Kidney epithelial cell (primary cell): Measurements from ENCODE around the gene PTPRD. TPM values are rescaled to one million over a fixed set of nuclear protein-coding genes. Genes with fewer than 3 reads are reported as not detected.

ENCODE experiments used
- DNase-seq: peaks from one replicate; pipeline ENCODE4 v3.0.0-alpha.2; 2010; ENCODE audit warnings: low read depth
- H3K27me3 ChIP-seq: 2 replicates; pipeline ENCODE4 v1.6.0; 2011; ENCODE audit warnings: low read length; ENCODE audit not compliant: control insufficient read depth, insufficient read depth
- H3K36me3 ChIP-seq: 2 replicates; pipeline ENCODE4 v1.5.1; 2011; ENCODE audit warnings: low read length; ENCODE audit not compliant: control insufficient read depth, insufficient read depth
- H3K4me3 ChIP-seq: 2 replicates; pipeline ENCODE4 v1.5.1; 2011; ENCODE audit warnings: low read depth, mild to moderate bottlenecking, control low read depth, low read length
- total RNA-seq: library from RNA; depleted of rRNA; stranded (reverse); fragments of >200 nt; gene quantifications from 2 replicates; pipeline ENCODE4 v1.2.3, GENCODE V29; 2015
- TF ChIP-seq, protein P1 (sequence below): IDR thresholded peaks from 2 replicates; pipeline ENCODE4 v1.5.1; 2011; ENCODE audit warnings: mild to moderate bottlenecking, moderate library complexity, low read length, control low read depth, inconsistent platforms; ENCODE audit not compliant: insufficient read depth, poor library complexity, severe bottlenecking

Gene PTPRD
- total RNA-seq, 1 donor from 2014 or later, result 18.8 TPM

DNA sequence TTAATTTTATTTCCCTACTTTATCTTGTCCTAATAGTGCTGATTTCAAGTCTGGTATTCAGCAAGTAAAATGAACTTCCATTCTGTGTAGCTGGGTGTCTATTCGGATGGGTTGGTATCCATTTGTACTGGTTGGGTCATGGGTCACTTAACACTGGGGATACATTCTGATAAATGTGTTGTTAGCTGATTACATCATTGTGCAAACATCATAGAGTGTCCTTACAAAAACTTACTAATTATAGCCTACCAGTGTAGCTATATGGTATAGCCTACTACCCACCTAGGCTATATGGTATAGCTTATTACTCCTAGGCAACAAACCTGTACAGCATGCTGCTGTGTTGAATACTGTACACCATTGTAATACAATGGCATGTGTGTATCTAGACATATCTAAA, 1439.5 kb downstream of the PTPRD start:
- no peak for DNase-seq
- Histone ChIP-seq H3K4me3 (no peak overlapping the region), H3K27me3 (no peaks in the 10 kb centered on the region), H3K36me3 (no peaks in the 10 kb centered on the region)
- TF ChIP-seq, protein P1, sequence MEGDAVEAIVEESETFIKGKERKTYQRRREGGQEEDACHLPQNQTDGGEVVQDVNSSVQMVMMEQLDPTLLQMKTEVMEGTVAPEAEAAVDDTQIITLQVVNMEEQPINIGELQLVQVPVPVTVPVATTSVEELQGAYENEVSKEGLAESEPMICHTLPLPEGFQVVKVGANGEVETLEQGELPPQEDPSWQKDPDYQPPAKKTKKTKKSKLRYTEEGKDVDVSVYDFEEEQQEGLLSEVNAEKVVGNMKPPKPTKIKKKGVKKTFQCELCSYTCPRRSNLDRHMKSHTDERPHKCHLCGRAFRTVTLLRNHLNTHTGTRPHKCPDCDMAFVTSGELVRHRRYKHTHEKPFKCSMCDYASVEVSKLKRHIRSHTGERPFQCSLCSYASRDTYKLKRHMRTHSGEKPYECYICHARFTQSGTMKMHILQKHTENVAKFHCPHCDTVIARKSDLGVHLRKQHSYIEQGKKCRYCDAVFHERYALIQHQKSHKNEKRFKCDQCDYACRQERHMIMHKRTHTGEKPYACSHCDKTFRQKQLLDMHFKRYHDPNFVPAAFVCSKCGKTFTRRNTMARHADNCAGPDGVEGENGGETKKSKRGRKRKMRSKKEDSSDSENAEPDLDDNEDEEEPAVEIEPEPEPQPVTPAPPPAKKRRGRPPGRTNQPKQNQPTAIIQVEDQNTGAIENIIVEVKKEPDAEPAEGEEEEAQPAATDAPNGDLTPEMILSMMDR, result no peak

GRCh38 chr9:9170439-9171134, 1442.2 kb downstream of the PTPRD start:
- H3K36me3 ChIP-seq, result no peaks in the 10 kb centered on the region
- TF ChIP-seq, protein P1, result no peak
- no peaks in the 10 kb centered on the region for H3K27me3 ChIP-seq
- no peak overlapping the region for H3K4me3 ChIP-seq
- DNase-seq, result no peak

DNA sequence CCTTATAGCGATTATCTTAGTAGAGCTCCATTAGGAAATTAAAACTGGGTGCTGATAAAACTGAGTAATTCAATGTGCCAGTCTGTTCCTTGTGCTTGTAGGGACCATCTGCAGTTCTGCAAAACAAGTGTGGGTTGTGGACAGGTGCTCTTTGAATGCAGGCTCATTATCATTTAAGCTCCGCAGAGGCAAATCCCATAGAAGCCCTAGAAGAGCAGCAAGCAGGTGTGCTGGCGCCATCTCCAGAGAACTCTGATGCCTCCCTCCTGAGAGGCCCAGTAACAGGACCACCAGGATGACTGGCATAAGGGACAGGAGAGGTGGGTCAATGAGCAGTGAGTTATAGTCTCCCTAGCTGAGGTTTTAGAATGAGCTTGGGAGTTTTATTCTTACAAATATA, 1470.8 kb downstream of the PTPRD start:
- no peak overlapping the region for H3K4me3 ChIP-seq
- H3K36me3 ChIP-seq, result no peaks in the 10 kb centered on the region
- TF ChIP-seq, protein P1, result no peak
- H3K27me3 ChIP-seq, result no peaks in the 10 kb centered on the region
- DNase-seq, result no peak

DNA sequence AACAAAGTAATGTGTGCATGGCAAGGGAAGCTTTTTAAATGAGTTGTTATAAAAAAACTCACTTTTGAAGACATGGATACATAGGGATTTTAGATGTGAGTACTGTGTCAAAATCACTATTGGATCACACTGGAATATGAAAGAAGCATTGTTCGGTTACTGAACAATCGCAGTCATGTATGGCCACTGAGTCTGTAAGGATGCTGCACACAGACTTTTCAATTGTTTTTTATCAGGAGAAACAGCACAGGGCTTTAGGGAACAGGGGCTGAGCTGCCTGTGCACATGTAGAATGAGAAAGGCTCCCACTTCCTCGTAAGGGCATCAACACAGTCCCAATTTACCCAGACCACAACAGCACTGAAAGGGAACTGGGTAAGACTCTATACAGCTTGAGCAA, 1479.3 kb downstream of the PTPRD start:
- DNase-seq, result no peak
- no peaks in the 10 kb centered on the region for H3K36me3 ChIP-seq
- no peak overlapping the region for H3K4me3 ChIP-seq
- TF ChIP-seq, protein P1, result no peak
- no peaks in the 10 kb centered on the region for H3K27me3 ChIP-seq

DNA sequence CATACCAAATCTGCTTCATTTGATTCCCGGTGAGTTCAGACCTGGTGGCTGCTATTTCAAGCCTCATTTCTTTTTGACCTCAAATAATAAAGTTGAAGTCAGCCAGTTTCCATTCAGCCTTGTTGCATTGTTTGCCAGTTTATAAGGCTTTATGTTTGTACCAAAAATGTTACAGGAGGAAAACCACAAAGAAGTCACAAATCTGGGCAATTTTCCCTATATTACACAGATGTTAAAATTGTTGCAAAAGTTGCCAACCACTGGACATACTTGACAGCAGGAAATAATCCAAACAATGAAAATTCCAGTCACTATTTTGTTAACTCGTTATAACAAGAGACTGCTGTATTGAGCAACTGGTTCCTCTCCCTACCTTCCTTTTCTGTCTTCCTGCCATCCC, 1488.2 kb downstream of the PTPRD start:
- no peak for DNase-seq
- H3K4me3 ChIP-seq, result no peak overlapping the region
- TF ChIP-seq, protein P1, result no peak
- H3K27me3 ChIP-seq, result no peaks in the 10 kb centered on the region
- H3K36me3 ChIP-seq, result no peaks in the 10 kb centered on the region
